ENCODE results near the gene JMJD4.

DNA sequence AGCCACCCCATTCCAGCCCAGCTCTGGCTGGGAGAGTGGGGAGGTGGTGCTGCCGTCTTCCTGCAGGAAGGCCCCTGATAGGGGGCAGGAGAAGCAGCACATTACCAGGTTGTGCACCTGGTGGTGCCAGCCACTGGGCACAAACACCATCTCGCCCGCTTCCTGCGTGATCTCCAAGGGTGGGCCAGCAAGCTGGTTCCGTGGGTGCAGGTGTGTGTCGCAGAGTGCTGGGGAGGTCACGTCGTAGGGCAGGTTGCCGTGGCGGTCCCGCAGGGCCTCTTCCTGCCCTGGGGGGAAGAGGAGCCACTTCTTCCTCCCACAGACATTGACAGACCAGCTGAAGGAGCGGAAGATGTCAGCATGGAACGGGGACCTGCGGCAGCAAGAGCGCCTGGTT, 1.8 kb downstream of the JMJD4 start:
- TF ChIP-seq, protein P1, sequence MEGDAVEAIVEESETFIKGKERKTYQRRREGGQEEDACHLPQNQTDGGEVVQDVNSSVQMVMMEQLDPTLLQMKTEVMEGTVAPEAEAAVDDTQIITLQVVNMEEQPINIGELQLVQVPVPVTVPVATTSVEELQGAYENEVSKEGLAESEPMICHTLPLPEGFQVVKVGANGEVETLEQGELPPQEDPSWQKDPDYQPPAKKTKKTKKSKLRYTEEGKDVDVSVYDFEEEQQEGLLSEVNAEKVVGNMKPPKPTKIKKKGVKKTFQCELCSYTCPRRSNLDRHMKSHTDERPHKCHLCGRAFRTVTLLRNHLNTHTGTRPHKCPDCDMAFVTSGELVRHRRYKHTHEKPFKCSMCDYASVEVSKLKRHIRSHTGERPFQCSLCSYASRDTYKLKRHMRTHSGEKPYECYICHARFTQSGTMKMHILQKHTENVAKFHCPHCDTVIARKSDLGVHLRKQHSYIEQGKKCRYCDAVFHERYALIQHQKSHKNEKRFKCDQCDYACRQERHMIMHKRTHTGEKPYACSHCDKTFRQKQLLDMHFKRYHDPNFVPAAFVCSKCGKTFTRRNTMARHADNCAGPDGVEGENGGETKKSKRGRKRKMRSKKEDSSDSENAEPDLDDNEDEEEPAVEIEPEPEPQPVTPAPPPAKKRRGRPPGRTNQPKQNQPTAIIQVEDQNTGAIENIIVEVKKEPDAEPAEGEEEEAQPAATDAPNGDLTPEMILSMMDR (IDR thresholded peaks at IDR 0.05; ENCODE audit: low read depth, low read length, poor library complexity, severe bottlenecking): no peak
- no peak for TF ChIP-seq EZH2phosphoT487 (IDR thresholded peaks at IDR 0.05; ENCODE audit: borderline replicate concordance, low read length)

All from DOHH2 (cell line).